NOMO-1 treated with dmso at 0.1 percent for 144 hours (cell line): ENCODE measurements around the gene MACIR.

Experiments
- DNase-seq: peaks from one replicate; lab custom pipeline; 2025; ENCODE audit not compliant: unreplicated experiment; lab: John Stamatoyannopoulos, UW

MACIR gene

GRCh38 chr5:103244398-103244797 lies 14.2 kb upstream of the MACIR start:
- no peak for DNase-seq

GRCh38 chr5:103245761-103246160 lies 12.8 kb upstream of the MACIR start:
- DNase-seq, result no peak

- DNase-seq, result no peak
These were observed 11.4 kb upstream of the MACIR start for GRCh38 chr5:103247118-103247517.

- no peak for DNase-seq
These were observed 9.5 kb upstream of the MACIR start for GRCh38 chr5:103249068-103249467.

GRCh38 chr5:103254921-103255320 lies 3.6 kb upstream of the MACIR start:
- no peak for DNase-seq

- no peak for DNase-seq
These were observed 2.9 kb upstream of the MACIR start for GRCh38 chr5:103255691-103256090.

GRCh38 chr5:103256178-103256577 lies 2.4 kb upstream of the MACIR start:
- DNase-seq, result no peak

- DNase-seq, result peak; percentile 53
These were observed 568 bp downstream of the MACIR start for GRCh38 chr5:103258957-103259704.

GRCh38 chr5:103259705-103260355 lies 1.3 kb downstream of the MACIR start:
- DNase-seq, result no peak

- DNase-seq, result no peak
These were observed 2.4 kb downstream of the MACIR start for GRCh38 chr5:103260951-103261350.

- no peak for DNase-seq
These were observed 3.9 kb downstream of the MACIR start for GRCh38 chr5:103262422-103262871.

GRCh38 chr5:103263054-103263453 lies 4.5 kb downstream of the MACIR start:
- no peak for DNase-seq

- DNase-seq, result no peak
These were observed 5.9 kb downstream of the MACIR start for GRCh38 chr5:103264508-103264907.

GRCh38 chr5:103270581-103270980 lies 12.0 kb downstream of the MACIR start:
- no peak for DNase-seq

- DNase-seq, result no peak
These were observed 13.2 kb downstream of the MACIR start for GRCh38 chr5:103271570-103272289.

- no peak for DNase-seq
These were observed 13.8 kb downstream of the MACIR start for GRCh38 chr5:103272377-103272776.

- no peak for DNase-seq
These were observed 15.4 kb downstream of the MACIR start for GRCh38 chr5:103273952-103274351.

GRCh38 chr5:103275851-103276250 lies 17.3 kb downstream of the MACIR start:
- DNase-seq, result no peak

- no peak for DNase-seq
These were observed 22.4 kb downstream of the MACIR start for GRCh38 chr5:103280967-103281366.

GRCh38 chr5:103283120-103283519 lies 24.6 kb downstream of the MACIR start:
- no peak for DNase-seq

- no peak for DNase-seq
These were observed 25.3 kb downstream of the MACIR start for GRCh38 chr5:103283869-103284268.

GRCh38 chr5:103286622-103287021 lies 28.1 kb downstream of the MACIR start:
- no peak for DNase-seq
